Inferior parietal cortex (tissue), 1 donor: ENCODE data around the gene OR2S2.
"Not testable (repeated sequence)": the region's sequence is repeated elsewhere in the genome, so short reads cannot be mapped to it uniquely, and the experiment has no call there.

Experiments used
- DNase-seq: peaks from one replicate; pipeline ENCODE4 v3.0.0-alpha.2; 2016; ENCODE audit errors: extremely low spot score

Gene OR2S2

DNA sequence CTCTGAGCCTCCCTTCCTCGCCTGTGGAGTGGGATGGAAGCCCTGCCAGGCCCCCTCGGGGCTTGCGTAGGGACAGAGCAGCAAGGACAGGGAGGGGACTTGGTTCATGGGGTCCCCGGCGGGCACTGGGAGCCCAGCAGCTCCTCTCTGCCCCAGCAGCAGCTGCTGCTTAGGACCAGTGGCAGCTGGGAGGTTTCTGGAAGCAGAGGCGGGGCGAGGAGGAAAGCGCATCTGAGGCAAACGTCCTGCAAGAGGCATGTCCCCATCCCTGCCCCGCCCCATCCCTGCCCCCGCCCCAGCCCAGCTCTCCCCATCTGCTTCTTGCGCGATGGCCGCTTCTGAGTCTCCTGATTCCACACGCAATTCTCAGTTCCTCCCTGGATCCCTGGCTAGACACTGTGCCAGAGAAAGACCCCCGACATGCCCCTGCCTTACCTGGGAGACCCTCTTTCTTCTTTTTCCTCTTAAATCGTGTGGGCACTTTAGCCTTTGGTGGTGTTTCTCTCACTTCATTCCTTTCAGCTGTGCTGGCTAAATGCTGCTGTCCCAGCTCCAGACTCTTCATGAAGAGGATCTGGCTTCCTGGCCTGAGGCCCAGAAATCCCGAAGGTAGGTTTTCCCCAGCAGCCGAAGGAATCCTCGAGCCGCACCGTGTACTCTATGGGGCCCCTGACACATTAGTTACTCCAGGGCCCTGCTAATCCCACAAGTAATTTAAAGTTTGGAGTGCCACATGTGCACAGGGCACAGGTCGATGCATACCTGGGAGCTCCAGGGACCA, 4.4 kb upstream of the OR2S2 start:
- DNase-seq = peak; percentile 22

DNA sequence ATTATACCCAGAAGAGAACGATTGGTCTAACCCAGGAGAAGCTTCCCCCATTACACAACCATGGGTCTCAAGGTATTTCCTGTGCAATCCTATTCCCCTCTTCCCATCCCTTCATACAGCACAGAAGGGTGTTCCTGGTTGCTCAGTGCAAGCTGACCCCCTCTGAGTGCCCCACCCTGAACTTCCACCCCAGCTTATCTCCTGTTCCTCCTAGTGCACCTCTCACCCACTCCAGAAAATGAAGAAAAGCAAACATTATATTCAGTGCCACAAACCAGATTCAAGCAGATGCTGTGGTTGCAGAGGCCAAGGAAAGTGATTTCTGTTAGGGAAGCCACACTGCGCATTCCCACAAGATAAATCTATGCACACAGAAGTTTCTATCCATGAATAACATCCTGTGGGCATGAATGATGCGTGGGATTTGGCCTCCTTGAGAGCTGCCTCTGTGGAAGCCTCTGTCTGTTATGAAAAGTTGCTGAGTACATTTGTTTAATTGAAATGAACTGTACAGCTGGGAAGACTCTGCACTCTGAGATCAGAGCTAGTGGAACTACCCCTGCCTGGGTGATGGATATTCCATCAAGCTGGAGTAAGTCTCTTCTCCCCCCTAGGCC, 2.2 kb upstream of the OR2S2 start:
- peak; percentile 43 for DNase-seq

DNA sequence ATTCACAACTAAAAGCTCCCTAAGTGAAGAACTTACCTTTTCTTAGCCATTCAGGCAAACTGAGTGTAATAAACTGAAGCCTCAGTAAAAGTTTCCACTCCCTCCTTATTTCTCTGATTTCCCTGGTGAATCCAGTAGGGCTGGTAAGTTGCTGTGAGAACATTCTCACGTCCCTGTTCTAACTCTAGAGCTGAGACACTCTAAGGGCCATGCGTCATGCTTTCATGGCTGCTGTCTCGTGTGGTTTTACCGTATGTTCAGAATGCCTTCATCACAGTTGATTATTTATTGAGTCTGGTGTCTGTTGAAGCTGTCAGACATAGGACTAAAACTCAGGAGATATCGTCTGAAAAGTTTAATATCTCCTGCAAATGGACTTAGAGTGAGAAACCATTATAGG, 1.3 kb downstream of the OR2S2 start:
- DNase-seq = no peak

DNA sequence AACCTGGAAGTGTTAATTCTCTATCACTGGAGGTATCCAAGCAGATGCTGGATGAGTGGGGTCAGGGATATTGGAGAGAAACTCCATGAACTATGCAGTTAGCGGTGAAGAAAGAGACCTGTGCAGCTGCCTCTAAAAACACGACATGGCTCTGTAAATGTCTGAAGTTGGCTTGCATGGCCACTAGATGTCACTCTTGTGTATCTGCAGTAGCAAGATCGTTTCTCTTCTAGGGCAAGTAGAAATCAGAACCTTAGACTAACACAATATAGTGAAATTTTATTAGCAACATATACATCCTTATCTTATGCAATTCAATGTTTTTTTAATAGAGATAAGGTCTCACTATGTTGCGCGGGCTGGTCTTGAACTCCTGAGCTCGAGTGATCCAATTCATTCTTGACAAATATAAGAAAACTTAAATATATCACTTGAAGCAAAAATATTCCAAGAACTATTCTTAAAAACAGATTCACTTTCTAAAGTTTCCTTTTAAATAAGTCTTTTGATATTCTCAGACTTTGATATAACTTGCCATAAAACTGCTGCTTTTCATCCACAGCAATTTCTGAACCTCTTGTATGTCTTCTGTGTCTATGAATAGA, 2.9 kb downstream of the OR2S2 start:
- peak; percentile 75 for DNase-seq

DNA sequence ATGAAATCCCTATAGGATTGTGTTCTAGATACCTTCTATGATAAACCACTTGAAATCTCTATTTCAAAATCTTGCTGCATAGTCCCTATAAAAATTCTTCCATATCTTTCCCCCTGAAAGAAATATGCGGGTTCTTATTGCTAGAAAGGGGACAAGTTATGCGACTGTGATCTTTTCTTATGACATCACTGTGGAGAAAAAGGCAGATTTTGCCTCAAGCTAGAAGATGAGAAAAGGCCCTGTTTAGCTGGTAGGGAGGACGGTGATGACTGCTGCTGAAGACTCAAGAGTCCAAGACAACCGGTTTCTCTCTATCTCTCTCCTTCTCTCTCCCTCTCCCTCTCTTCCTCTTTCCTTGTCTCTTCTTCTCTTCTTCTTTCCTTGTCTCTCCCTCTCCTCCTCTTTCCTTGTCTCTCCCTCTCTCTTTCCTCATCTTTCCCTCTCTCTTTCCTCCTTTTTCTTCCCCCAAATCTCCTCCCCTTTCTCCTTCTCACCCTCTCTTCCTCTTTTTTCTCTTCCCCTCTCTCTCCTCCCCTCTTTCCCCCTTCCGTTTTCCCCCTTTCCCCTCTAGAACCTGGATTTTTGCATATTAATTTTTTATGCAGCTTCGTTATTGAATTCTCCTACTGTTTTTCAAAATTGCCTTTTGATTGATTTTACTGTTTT, 5.3 kb downstream of the OR2S2 start:
- no peak for DNase-seq

DNA sequence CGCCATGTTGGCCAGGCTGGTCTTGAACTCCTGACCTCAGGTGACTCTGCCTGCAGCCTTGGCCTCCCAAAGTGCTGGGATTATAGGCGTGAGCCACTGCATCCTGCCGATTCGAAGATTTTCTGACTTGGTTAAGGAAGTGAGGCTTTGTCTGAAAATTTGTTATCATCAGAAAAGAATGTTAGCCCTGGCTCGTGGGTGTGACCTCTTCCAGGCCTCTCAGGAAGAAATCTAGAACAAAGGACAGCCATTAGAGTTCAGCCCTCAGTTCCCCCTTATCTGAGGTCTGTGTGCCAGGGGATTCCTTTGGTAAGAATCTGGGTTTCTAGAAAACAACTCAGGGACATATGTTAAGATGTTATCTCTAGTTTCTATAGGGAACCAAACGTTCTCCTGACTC, 6.2 kb downstream of the OR2S2 start:
- no peak for DNase-seq

DNA sequence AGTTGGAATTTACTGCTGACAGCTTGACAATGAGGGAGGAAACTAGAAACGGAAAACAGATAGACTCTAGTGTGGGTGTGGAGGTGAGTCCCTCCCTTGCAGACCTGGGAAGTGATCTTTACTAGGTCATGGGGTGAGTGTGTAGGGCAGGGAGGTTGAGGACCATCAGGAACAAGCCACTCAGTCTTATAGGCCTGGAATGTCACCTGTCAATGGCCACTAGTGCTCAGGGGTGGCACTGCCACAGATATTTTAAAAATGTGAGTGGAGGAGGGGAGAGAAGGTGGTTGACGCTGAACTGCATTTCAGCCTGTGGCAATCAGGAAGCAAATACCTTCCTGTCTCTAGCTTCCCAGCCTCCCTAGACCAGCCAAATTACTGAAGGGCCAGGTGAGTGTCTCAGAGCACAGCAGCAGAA, 9.0 kb downstream of the OR2S2 start:
- DNase-seq = no peak

DNA sequence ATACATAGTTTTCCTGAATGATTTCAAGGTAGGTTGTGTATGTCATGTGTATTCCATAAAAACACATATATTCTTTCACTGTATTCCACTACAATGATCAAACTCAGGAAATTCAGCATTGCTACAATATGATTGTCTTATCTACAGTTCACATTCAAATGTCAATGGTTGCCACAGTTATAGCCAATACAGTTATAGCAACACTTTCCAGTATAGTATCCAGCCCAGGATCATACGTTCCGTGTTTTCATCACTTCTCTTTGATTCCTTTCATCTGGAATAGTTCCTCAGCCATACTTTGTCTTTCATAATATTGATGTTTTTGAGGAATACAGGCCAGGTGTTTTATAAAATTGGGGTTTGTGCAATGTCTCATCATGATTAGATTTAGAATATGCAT, 9.5 kb downstream of the OR2S2 start:
- no peak for DNase-seq

DNA sequence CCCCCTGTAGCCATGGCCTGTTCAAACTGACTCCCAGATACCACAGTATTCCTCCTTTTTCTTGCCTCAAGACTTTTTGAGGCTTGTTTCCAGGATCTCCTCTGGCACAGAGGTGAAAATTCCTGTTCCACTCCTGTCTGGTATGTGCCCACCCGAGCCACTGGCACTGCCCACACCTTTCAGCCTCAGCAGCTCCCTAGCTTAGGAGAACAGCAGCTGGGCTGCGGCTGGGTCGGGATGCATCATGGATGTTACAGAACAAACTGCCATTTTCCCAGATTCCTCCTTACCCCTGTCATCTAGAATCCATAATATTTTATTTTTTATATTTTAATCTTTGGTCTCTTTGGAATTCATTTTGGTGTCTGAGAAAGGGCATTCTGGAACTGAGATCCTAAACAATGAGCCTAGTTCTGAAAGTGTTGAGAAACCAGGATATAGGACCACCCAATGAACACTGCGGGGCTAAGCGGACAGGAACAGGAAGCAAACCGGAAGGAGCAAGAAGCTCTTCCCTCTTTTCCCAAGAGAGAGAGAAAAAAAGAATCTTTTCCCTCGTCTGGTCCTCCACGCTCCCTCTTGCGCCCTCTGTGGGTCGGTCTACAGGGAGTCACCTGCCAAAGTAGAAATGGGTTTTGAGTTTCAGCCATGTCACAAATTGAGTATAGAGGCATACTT, 12.5 kb downstream of the OR2S2 start:
- DNase-seq = peak; percentile 74

DNA sequence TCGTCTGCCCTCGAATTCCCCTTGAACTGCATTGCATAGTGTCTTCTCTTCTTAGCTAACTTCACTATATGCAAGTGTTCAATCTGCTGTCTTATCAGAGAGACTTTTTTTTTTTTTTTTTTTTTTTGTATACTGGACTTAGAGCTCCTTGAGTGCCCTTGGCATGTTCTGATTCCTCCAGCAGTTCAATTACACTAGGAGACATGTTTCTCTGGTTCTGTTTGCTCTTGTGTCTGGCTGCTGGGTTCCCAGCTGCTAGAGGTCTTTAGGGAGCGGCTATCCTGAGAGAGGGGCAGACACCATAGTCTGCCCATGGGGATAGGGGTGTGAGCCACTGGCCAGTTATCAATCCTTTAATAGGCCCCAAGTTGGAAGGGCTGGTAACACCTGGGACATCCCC, 13.1 kb downstream of the OR2S2 start:
- no peak for DNase-seq

DNA sequence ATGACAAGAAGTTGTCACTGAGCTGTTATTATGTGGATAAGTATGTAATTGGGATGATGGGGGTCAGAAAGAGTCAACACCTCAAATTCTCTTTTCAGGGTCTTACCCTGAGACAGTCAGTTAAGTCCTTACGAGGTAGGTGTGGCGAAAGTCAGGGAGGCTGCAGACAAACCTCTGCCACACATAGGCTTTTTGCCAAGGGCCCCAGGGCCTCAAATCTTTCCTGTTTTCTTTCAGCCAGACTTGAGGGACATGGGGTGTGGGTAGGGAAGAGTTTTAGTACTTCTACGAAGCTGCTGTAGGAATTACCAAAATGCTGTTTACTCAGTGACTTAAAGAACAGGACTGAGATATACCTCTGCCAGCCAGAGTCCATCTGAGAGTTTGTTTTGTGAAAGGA, 13.8 kb downstream of the OR2S2 start:
- no peak for DNase-seq

DNA sequence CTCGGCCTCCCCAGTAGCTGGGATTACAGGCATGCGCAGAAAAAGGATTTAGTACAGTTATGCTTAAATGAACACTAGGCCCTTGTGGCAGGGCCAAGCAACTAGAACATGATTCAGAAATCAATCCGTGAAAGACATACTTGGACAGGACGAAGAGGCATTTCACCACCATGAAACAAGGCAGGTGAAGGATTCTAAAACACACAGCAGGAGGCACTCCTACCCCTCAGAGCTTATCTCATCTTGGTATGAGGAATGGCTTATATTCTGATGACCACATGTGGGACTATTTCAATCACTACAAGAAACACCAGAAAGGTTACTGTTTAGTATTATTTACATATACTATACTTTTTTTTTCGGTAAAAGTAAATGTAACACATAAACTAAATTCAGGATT, 15.7 kb downstream of the OR2S2 start:
- DNase-seq = no peak

DNA sequence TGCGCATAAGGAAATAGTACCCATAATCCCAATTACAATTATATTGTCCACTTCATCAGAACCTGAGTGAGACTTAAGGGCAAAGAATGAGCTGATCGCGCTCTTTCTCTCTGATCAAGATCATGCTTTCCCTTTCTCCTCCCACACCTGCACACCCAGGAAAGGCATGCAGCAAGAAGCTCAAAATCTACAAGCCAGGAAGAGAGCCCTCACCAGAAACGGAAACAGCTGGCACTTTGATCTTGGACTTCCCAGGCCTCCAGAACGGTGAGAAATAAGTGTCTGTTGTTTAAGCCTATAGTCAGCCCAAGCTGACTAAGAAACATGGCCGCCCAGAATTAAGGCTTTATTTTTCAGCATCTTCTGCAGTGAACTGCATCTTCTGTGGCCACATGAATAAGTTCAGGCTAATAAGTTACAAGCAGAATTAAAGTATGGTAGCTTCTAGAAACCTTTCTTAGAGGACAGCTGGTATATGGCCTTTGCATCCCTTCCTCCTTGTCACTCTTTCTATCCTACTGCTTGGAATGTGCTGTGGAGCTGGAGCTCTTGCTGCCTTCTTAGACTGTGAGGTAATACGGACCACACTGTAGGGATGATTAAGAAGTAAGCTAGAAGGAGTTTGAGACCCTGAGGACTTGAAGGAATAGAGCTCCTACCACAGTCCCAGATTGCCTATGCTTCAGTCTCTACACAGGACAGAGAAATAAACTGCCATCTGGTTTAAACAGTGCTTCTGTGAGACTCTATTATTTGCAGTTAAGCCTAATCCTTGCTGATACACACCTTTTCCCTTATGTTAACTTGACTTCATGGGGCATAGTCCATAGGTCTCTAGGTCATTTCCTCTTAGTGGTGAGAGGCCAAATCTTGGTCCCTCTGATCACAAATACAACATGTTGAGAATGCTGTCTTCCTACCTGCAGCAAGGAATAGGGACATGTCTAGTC, 17.2 kb downstream of the OR2S2 start:
- DNase-seq = no peak

DNA sequence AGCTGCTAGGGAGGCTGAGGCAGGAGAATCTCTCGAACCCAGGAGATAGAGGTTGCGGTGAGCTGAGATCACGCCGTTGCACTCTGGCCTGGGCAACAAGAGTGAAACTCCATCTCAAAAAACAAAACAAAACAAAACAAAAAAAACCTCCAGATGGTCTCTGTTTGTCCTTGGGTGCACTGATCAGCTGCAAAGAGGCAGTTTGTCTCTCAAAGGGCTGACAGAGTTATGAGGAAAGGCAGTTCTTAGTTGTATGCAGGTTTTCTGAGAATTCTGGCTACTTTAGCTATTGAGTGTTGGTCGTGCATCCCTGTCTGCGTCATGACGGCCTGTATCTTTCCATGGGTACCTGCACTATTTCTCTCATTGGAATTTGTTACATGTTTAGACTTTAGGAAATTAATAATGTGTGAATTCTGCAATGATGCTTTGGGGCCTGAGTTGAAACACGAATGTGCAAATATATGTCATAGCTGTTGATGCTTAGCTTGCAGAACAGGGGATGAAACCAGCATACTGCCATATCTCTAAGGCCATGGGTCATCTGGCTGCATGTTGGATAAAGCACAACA, 18.2 kb downstream of the OR2S2 start:
- DNase-seq = no peak

DNA sequence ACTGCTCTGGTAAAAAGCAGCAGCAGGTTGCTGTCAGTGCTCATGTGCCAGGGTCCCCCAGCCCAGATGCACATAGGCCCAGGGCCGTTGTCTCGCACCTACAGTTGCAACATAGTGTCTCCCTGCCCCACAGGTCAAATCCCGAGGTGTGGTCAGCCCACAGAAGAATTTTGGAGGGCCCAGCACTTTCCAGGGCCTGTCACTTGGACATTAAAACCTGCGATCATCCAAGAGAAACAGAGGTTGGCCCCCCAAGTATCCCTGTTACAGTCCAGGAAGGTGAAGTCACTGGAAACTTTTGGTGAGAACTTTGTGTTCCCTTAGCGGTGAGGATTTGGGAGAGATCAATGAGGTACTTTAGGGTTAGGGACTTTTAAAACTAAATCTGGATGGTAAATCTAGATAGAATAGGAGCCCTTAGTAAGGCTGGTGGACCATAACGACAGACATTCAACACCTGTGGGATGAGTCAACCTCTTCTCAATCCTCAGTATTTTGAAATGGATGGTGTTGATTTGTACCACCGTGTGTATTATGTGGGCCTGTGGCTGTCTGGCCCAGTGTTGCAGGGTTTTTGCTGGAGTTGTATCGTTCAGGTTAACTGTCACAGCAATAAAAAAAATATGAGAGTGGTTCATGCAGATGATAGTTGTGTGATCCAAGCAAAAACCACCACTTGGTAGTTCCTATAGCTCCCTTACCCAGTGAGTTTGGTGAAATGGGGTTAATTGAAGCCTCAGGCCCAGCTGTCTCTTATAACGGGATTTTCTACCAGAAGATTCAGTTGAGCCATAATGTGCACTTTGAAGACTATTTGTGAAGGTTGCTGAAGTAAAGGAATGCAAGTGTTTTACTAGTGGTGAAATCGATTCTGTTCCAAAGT, 19.2 kb downstream of the OR2S2 start:
- DNase-seq = no peak

DNA sequence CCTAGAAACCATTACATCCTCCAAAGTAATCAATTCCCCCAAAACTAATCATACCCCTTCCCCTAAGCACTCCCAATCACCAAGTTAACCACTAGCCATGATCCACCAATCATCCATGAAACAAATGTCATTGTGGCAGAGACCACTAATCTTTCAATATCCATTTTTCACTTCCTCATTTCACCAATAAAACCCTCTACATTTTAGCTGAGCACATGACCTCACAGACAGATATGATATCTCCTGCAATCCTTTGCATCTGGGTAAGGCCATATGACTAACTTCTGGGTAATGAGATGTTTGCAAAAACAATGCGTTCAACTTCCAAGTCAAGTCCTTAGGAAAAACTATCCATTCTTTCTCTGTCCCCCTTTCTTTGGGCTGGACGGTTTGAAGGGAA, 20.7 kb downstream of the OR2S2 start:
- DNase-seq = no peak

DNA sequence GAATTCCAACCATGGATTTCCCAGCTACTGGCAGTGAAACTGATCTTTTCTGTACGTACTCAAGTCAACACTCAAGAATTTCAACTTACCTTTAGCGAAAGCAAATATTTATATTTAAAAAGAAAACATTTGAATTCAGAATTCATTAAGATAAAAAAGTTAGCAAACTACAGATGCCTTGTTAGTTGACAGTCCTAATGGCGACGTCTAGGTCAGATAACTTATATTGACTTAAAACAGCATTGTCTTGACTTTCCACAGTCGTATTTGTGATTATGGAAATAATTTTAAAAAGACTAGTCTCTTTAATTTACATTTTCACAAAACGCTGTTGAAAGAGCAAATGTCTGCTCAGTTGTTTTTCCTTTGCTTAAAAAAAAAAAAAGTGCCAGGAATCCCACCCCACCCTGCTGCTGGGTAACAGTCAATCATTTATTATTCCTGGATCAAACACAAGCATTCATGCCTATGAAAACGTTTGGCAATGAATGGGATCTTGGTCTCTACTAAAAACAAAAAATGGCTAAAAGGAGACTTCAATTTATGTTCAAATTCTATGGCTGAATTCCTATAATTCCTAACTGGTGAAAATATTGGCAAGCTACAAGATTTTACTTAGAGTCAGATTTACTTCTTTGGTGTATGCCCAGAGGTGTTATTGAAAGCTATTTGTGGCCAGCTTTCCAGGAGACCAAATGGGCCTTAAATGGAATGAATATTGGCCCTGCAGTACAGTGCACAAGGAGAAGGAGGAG, 22.0 kb downstream of the OR2S2 start:
- DNase-seq = no peak

DNA sequence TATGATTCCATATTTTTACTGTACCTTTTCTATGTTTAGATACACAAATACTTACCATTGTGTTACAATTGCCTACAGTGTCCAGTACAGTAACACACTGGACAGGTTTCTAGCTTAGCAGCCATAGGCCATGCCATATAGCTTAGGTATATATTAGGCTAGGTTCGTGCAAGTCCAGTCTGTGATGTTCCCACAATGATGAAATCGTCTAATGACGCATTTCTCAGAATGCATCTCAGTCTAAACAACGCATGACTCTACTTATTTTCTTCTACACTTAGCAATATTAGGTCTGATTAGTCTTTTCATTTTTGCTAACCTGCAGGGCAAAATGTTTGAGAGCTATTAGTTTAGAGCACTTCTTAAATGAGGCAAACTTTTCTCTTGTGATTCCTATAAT, 22.7 kb downstream of the OR2S2 start:
- DNase-seq = no peak

DNA sequence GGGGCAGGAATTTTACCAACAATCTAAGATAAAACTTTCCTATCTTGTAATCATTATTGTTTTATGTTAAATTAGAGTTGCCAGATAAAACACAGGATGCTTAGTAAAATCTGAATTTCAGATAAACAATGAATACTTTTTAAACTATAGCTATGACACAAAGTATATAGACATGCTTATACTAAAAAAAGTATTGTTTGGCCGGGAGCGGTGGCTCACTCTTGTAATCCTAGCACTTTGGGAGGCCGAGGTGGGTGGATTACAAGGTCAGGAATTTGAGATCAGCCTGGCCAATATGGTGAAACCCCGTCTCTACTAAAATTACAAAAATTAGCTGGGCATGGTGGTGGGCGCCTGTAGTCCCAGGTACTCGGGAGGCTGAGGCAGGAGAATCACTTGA, 23.9 kb downstream of the OR2S2 start:
- not testable (repeated sequence) for DNase-seq
